ENCODE results near the gene MGAT5.

Gene MGAT5

GRCh38 chr2:134301099-134301927 lies 47.4 kb downstream of the MGAT5 start:
- no peak for DNase-seq (ENCODE audit: low read depth in 1 of 2, low spot score in 1 of 2)

DNA sequence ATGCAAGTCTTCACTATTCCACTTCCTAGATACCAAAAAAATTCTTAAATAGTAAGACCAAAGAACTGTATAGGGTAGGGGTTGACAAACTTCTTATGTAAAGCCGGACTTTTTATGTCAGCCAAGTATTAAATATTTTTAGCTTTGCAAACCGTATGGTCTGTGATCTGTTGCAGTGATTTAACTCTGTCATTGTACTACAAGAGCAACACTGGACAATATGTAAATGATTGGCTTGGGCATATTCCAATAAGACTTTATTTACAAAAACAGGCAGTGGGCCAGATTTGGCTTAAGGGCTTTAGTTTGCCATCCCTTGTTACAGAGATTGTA lies 48.0 kb downstream of the MGAT5 start:
- no peak for DNase-seq (ENCODE audit: low read depth in 1 of 2, low spot score in 1 of 2)

DNA sequence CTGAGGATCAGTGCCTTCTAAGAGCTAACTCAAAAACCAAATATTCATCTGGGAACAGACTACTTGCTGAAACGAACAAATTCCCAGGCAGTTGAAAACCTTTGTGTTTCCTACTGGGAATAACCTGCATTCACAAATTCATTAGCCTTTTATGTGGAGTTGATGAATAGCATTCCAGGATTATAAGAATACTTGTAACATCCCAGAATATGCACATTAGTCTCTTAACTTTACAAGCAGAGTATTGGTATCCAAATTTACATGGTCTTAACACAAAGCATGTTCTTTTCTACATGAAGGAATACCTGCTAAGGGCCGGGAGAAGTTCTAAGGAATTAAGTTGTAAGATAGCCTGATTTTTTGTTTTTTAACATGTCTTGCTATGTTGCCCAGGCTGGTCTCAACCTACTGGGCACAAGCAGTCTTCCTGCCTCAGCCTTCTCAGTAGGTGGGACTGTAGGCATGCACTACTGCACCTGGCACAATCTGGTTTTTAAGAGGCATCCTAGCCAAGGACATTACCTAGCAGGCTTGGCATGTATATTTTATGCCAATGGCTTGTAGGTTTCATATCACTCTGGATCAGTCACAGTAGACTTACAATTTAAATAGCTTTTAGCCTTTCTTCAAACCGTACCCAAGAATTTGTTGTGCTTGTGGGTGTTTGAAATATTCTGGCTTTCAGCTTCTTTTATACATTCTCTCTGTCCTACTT lies 50.7 kb downstream of the MGAT5 start:
- no peak for DNase-seq (ENCODE audit: low read depth in 1 of 2, low spot score in 1 of 2)

GRCh38 chr2:134305109-134305491 lies 51.2 kb downstream of the MGAT5 start:
- no peak for DNase-seq (ENCODE audit: low read depth in 1 of 2, low spot score in 1 of 2)

DNA sequence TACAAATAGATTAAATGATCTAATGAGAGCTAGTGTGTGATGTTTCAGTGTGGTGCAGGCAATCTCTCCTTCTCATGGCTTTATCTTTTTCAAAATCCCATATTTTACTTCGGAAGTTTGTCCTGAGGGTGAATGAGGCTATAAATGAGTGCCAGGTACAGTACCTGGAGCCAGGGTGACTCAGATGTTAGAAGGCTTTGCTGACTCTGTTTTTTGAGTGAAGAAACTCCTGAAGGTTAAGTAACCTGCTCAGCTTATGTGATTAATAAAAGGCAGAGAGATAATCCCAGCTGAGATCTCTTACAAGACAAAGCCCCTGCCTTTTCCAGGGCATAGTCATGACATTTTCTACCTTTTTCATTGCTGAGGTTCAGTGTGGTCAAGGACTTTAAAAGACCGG lies 52.6 kb downstream of the MGAT5 start:
- DNase-seq (ENCODE audit: low read depth in 1 of 2, low spot score in 1 of 2) = no peak

DNA sequence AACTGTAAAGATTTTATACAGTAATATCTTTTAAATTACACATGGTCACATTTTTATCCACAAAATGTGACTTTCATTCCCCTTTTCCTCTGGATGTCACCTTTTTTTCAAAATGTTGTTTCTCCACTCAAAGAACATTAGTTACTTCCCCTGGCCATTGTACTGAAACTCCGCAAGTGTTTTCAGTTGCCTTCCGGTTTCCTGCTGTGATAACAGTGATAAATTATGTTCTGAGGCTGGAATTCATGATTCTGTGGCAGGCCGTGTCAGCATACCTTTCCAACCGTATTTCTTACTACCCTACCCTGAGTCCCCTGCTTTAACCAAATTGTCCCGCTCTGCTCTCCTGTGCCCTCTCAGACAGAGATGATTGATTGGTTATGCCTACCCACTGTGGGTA lies 53.5 kb downstream of the MGAT5 start:
- no peak for DNase-seq (ENCODE audit: low read depth in 1 of 2, low spot score in 1 of 2)

GRCh38 chr2:134308474-134309385 lies 54.9 kb downstream of the MGAT5 start:
- DNase-seq (ENCODE audit: low read depth in 1 of 2, low spot score in 1 of 2) = no peak

DNA sequence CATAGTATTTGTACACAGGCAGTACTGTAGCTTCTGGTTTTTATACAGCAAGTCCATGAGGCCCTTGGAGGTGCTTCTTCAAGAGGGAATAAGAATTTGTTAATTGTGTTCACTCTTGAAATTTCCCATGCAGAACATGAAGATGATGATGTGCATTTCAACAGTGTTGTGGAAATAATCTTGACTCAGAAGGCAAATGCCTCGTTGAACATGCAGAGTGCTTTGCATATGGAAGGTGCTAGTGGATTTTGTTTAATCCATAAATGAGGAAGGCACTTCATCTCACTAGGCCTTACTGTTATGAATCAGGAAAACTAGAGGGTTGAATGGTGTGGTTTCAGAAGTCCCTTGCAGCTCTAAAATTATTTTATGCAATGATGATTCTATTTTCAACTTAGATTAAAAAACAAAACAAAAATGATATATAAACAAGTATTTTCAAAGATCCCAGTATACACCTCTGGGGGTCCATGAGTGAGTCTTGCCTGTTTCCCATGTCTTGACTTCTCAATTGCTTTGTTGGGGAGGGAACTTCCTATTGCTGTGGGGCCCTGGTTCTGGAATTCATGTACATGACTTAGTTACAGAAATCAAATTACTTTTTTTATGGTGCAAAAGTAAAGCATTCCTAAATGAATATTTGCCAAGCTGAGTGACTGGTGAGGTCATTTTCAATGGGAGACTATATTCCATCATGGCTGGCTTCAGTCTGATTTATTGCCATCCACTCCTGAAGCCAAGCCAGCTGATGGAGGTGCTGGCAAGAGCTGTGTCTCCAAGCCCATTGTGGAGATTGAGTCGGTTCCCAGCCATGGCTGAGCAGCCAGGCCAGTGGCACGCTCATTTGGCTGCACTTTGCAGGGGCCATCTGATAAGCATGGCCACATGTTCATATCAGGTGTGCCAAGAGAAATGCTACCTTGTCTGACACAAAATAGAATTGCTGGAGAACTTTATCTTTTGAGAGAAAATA lies 56.5 kb downstream of the MGAT5 start:
- no peak for DNase-seq (ENCODE audit: low read depth in 1 of 2, low spot score in 1 of 2)

- DNase-seq (ENCODE audit: low read depth in 1 of 2, low spot score in 1 of 2) = no peak
Observed at GRCh38 chr2:134312482-134312881, 58.6 kb downstream of the MGAT5 start.

- no peak for DNase-seq (ENCODE audit: low read depth in 1 of 2, low spot score in 1 of 2)
Observed at GRCh38 chr2:134314202-134314601, 60.3 kb downstream of the MGAT5 start.

DNA sequence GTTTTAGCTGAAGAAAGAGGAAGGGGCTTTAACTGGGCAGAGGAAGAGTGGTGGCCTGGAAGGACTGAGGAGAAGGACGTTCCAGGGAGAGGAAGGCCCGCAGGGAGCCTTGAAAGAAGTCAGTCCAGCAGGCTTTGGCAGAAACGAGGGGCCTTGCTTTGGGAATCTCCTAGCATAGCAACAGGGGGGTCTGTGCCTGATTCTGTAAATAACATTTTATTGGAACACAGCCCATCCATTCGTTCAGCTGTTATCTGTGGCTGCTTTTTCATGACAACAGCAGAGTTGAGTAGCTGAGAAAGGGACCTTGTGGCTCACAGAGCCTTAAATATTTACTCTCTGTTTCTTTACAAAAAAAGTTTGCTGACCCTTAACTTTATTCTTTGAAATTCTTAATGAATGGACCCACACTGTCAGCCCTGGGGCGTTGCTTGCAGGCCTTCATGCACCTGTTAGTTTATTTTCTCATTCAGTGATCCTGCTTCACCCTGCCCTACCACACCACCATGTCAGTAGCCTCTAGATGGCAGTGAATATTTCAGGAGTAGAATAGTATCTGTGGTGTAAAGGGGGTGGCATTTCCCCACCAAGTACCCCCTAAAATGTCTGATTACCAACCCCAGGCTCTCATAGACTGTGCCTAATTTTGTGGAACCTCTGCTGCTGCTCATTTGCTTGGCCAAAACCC lies 61.0 kb downstream of the MGAT5 start:
- DNase-seq (ENCODE audit: low read depth in 1 of 2, low spot score in 1 of 2) = no peak

GRCh38 chr2:134315471-134315870 lies 61.6 kb downstream of the MGAT5 start:
- no peak for DNase-seq (ENCODE audit: low read depth in 1 of 2, low spot score in 1 of 2)

- DNase-seq (ENCODE audit: low read depth in 1 of 2, low spot score in 1 of 2) = no peak
Observed at GRCh38 chr2:134319596-134320254, 65.9 kb downstream of the MGAT5 start.

DNA sequence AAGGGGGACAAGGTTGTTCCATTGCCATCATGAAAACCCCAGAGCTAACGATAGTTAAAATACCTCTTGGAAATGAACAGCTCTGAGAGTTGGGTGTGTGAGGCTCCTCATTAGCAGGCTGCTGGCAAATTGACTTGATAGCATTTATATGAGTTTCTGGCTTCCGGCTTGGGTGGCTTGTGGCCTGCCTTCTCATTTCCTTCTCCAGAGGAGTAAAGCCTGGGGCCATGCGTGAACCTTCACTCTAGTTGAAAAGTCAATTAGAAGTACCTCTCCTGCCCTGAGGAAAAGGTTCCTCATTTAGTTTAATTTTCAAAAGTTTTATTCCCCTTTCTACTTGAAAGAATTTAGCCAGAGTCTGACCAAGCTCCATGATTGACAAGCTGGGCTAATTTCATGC lies 67.1 kb downstream of the MGAT5 start:
- no peak for DNase-seq (ENCODE audit: low read depth in 1 of 2, low spot score in 1 of 2)

GRCh38 chr2:134323777-134324176 lies 69.9 kb downstream of the MGAT5 start:
- no peak for DNase-seq (ENCODE audit: low read depth in 1 of 2, low spot score in 1 of 2)

GRCh38 chr2:134324430-134324829 lies 70.6 kb downstream of the MGAT5 start:
- no peak for DNase-seq (ENCODE audit: low read depth in 1 of 2, low spot score in 1 of 2)

DNA sequence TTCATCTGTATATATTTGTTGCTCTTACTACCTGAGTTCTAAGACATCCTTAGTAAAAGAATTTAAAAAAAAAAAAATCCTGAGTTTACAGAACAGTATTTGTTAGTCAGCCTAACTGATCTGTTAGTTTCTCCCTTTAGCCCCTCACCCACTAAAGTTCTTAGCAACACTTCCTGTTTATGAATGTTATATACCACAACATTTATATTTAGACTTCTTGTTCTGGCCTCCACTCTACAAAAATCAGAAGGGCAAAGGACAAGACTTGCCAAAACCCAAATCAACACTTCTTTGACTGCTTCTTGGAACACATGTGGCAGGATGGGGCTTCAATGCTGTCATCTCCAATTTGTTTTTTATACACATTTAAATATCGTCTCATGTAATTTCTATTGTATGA lies 71.1 kb downstream of the MGAT5 start:
- DNase-seq (ENCODE audit: low read depth in 1 of 2, low spot score in 1 of 2) = no peak

- DNase-seq (ENCODE audit: low read depth in 1 of 2, low spot score in 1 of 2) = no peak
Observed at GRCh38 chr2:134325696-134326095, 71.8 kb downstream of the MGAT5 start.

DNA sequence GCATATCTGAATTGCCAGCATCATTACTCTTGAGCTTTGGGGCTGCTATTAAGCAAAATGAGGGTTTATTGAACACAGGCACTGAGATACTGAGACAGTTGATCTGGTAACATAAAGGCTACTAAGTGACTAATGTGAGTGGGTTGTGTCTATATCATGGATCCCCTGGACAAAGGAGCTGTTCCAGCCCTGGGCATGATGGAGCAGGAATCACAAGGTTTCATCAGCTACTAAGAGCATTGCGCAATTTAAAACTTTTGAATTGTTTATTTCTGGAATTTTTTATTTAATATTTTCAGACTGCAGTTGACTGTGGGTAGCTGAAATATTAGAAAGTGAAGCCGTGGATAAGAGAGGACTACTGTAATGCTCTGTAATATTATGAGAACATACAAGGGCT lies 73.5 kb downstream of the MGAT5 start:
- no peak for DNase-seq (ENCODE audit: low read depth in 1 of 2, low spot score in 1 of 2)

DNA sequence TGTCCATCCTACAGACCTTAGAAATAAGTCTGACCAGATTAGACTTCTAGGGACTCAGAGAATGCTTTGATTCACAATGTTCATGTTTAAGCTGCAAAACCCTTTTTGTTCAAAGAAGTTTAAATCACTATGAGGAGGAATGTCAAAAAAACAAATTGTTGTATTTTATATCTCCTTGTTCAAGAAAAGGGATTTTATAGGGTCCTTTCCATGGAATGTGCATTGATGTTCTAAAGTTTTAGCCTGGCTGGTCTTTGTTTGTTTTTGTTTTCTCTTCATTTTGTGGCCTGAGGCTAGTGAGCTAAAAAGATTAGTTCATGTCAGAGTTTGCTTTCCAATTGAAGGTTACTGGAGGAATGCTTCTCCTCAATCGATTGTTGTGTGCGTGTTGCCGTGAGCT lies 77.2 kb downstream of the MGAT5 start:
- DNase-seq (ENCODE audit: low read depth in 1 of 2, low spot score in 1 of 2) = no peak

Data from activated CD4-positive, alpha-beta T cell treated with anti-CD3 and anti-CD28 coated beads, Interleukin-2, amount 50 U/mL, for 24 hours (primary cell).